Keratinocyte (primary cell): Measurements from ENCODE around the gene ADGRB3. TPM values are rescaled to one million over a fixed set of nuclear protein-coding genes. Genes with fewer than 3 reads are reported as not detected.

Experiments
- DNase-seq: peaks from one replicate; pipeline ENCODE4 v3.0.0-alpha.2; 2011; ENCODE audit warnings: low read depth, missing footprints, low spot score
- FAIRE-seq: peaks from 2 replicates; lab custom pipeline; 2011; peaks lifted over from hg19 to GRCh38; lab: Jason Lieb, UNC
- H2AFZ ChIP-seq: 2 replicates; pipeline ENCODE4 v1.6.0; 2012; ENCODE audit warnings: low read length, control low read depth, inconsistent platforms; ENCODE audit not compliant: control insufficient read depth
- H3K27ac ChIP-seq: 2 replicates; pipeline ENCODE4 v1.5.1; 2011; ENCODE audit warnings: low read length; ENCODE audit not compliant: control insufficient read depth, insufficient read depth
- H3K27me3 ChIP-seq: 3 replicates; pipeline ENCODE4 v1.6.0; 2011; ENCODE audit warnings: low read length; ENCODE audit not compliant: control insufficient read depth, insufficient read depth; ENCODE audit errors: extremely low read depth
- H3K36me3 ChIP-seq, 2 experiments: 2 replicates in 1 of 2; 3 replicates in 1 of 2; pipeline ENCODE4 v1.5.1; 2011; ENCODE audit warnings: low read length in 2 of 2, mild to moderate bottlenecking in 1 of 2; ENCODE audit not compliant: control insufficient read depth in 2 of 2, insufficient read depth in 2 of 2; ENCODE audit errors: extremely low read depth in 1 of 2
- H3K4me1 ChIP-seq: 3 replicates; pipeline ENCODE4 v1.5.1; 2011; ENCODE audit warnings: low read length; ENCODE audit not compliant: control insufficient read depth, insufficient read depth; ENCODE audit errors: extremely low read depth
- H3K4me2 ChIP-seq: 3 replicates; pipeline ENCODE4 v1.6.0; 2011; ENCODE audit warnings: low read depth, low read length; ENCODE audit not compliant: control insufficient read depth, insufficient read depth; ENCODE audit errors: extremely low read depth
- H3K4me3 ChIP-seq, 3 experiments: fragments of 200-600 bp in 1 of 3; sonication (generic) in 1 of 3; 2 replicates in 2 of 3; 3 replicates in 1 of 3; pipeline ENCODE4 v1.5.1; 2011 to 2016; ENCODE audit warnings: low read length in 3 of 3, mild to moderate bottlenecking in 3 of 3, control low read depth in 2 of 3, inconsistent platforms in 1 of 3, low read depth in 1 of 3, mixed read lengths in 1 of 3, mixed run types in 1 of 3, moderate library complexity in 1 of 3; ENCODE audit not compliant: control insufficient read depth in 2 of 3, insufficient read depth in 2 of 3; ENCODE audit errors: extremely low read depth in 1 of 3
- H3K79me2 ChIP-seq: 2 replicates; pipeline ENCODE4 v1.6.0; 2012; ENCODE audit warnings: low read length; ENCODE audit not compliant: control insufficient read depth, insufficient read depth
- H3K9ac ChIP-seq: 3 replicates; pipeline ENCODE4 v1.6.0; 2011; ENCODE audit warnings: low read length; ENCODE audit not compliant: control insufficient read depth, insufficient read depth; ENCODE audit errors: extremely low read depth
- H3K9me1 ChIP-seq: 3 replicates; pipeline ENCODE4 v1.6.0; 2011; ENCODE audit warnings: low read length; ENCODE audit not compliant: control insufficient read depth, insufficient read depth; ENCODE audit errors: extremely low read depth
- H3K9me3 ChIP-seq: 2 replicates; pipeline ENCODE4 v1.5.1; 2012; ENCODE audit warnings: low read depth, low read length; ENCODE audit not compliant: control insufficient read depth
- H4K20me1 ChIP-seq: 3 replicates; pipeline ENCODE4 v1.6.0; 2011; ENCODE audit warnings: low read length; ENCODE audit not compliant: control insufficient read depth, insufficient read depth; ENCODE audit errors: extremely low read depth
- CTCF ChIP-seq, 3 experiments: IDR thresholded peaks in 1 of 3; conservative IDR thresholded peaks in 1 of 3; optimal IDR thresholded peaks in 1 of 3; 2 replicates in 2 of 3; 3 replicates in 1 of 3; pipeline versions ENCODE3 to v1.5.1; 2011; ENCODE audit warnings: low read length in 3 of 3, mild to moderate bottlenecking in 3 of 3, moderate library complexity in 2 of 3, control low read depth in 1 of 3, inconsistent platforms in 1 of 3; ENCODE audit not compliant: insufficient read depth in 2 of 3; ENCODE audit errors: extremely low read depth in 1 of 3
- EZH2 ChIP-seq: IDR thresholded peaks from one replicate; pipeline ENCODE4 v1.6.1; 2012; ENCODE audit warnings: inconsistent platforms, mild to moderate bottlenecking, low read length, moderate library complexity
- dilution Hi-C: fragments of 300-500 bp; cut with MboI; formaldehyde crosslinking; loops from one replicate; pipeline ENCODE4 v1.7.0; 2020; ENCODE audit warnings: low sequenced_read_pairs; ENCODE audit not compliant: extremely low pct_ligation_motif_present
- polyA plus RNA-seq, 5 experiments: library from polyadenylated mRNA; depleted of rRNA in 3 of 5; stranded (reverse) in 3 of 5; stranded (forward) in 1 of 5; unstranded in 1 of 5; fragments of >200 nt; gene quantifications; 1 replicate in 1 of 5; 2 replicates in 3 of 5; 3 replicates in 1 of 5; pipeline versions ENCODE4 v1.2.1 to v1.2.3, GENCODE V29; 2011 to 2012; ENCODE audit warnings: missing spikeins in 2 of 5, low read depth in 1 of 5, low replicate concordance in 1 of 5

The ADGRB3 gene
- polyA plus RNA-seq, 1 donor (not counting 4 experiments of a cell fraction or from before 2014, with no cell fraction given): not detected

- dilution Hi-C loops: no loop called here
- H4K20me1 ChIP-seq: no peaks in the 10 kb centered on the region
- no peak overlapping the region for H3K9ac ChIP-seq
- no peaks in the 10 kb centered on the region for H3K36me3 ChIP-seq
- TF ChIP-seq CTCF (optimal IDR thresholded peaks at IDR 0.05 in 1 of 3, IDR thresholded peaks at IDR 0.05 in 1 of 3, conservative IDR thresholded peaks at IDR 0.05 in 1 of 3; ENCODE audit: extremely low read depth in 1 of 3, insufficient read depth in 2 of 3, low read length in 3 of 3) (no peak), EZH2 (no peak)
- no peaks in the 10 kb centered on the region for H3K9me1 ChIP-seq
- H3K79me2 ChIP-seq: no peaks in the 10 kb centered on the region
- FAIRE-seq: no peak
- no peak overlapping the region for H3K4me3 ChIP-seq
- H3K9me3 ChIP-seq: no peaks in the 10 kb centered on the region
- no peaks in the 10 kb centered on the region for H3K27me3 ChIP-seq
- no peak overlapping the region for H2AFZ ChIP-seq
- H3K4me1 ChIP-seq: no peaks in the 10 kb centered on the region
- no peak overlapping the region for H3K27ac ChIP-seq
- no peak for DNase-seq
- no peak overlapping the region for H3K4me2 ChIP-seq
Observed at GRCh38 chr6:69181964-69182363, 546.9 kb downstream of the ADGRB3 start.

GRCh38 chr6:69185276-69185675, 550.2 kb downstream of the ADGRB3 start:
- Histone ChIP-seq H3K9me3 (no peaks in the 10 kb centered on the region), H3K36me3 (no peaks in the 10 kb centered on the region), H3K4me1 (no peaks in the 10 kb centered on the region), H3K27ac (no peak overlapping the region), H3K27me3 (no peaks in the 10 kb centered on the region), H3K4me2 (no peak overlapping the region), H3K4me3 (no peak overlapping the region), H3K9me1 (no peaks in the 10 kb centered on the region), H3K9ac (no peak overlapping the region), H3K79me2 (no peaks in the 10 kb centered on the region), H4K20me1 (no peaks in the 10 kb centered on the region), H2AFZ (no peak overlapping the region)
- DNase-seq: no peak
- no peak for FAIRE-seq
- no peak for TF ChIP-seq EZH2
- TF ChIP-seq CTCF (optimal IDR thresholded peaks at IDR 0.05 in 1 of 3, IDR thresholded peaks at IDR 0.05 in 1 of 3, conservative IDR thresholded peaks at IDR 0.05 in 1 of 3; ENCODE audit: extremely low read depth in 1 of 3, insufficient read depth in 2 of 3, low read length in 3 of 3): no peak
- dilution Hi-C loops: no loop called here
